ENCODE results near the gene KCNJ8.
"Not testable (repeated sequence)": the region's sequence is repeated elsewhere in the genome, so short reads cannot be mapped to it uniquely, and the experiment has no call there.

Gene KCNJ8

DNA sequence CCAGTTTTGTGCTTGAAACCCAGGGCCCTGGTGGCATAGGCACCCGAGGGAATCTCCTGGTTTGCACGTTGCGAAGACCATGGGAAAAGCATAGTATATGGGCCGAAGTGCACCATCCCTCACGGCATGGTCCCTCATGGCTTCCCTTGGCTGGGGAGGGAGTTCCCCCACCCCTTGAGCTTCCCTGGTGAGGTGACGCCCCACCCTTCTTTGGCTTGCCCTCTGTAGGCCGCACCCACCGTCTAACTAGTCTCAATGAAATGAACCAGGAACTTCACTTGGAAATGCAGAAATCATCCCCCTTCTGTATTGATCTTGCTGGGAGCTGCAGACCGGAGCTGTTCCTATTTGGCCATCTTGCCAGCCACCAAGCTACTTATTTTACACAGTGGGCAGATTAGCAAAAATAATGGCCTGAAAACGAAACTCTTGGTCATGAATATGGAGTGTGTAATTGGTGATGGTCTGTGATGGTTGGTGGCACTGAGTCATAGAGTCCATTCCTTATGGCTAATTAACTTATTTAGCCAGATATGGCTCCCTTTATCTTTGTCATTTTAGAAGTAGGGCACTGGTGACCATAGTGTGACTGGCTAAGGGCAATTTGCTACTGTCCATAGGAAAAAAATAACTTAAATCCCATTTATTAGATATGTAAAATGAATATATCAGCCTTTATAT is 21.3 kb upstream of the KCNJ8 start:
- Histone ChIP-seq H3K36me3 (replicated peaks; ENCODE audit: insufficient read depth, low read length) (no peaks in the 10 kb centered on the region), H3K4me2 (ENCODE audit: low read depth, low read length) (no peak overlapping the region), H3K27me3 (replicated peaks; ENCODE audit: insufficient read depth, low read length) (no peaks in the 10 kb centered on the region), H3F3A (ENCODE audit: insufficient read depth, low read length) (no peaks in the 10 kb centered on the region), H3K9ac (ENCODE audit: low read length) (no peak overlapping the region), H4K20me1 (ENCODE audit: insufficient read depth, low read length) (no peaks in the 10 kb centered on the region), H3K9me2 (replicated peaks; ENCODE audit: insufficient read depth, low read length) (no peaks in the 10 kb centered on the region), H3K79me2 (ENCODE audit: low read length) (no peaks in the 10 kb centered on the region), H3K4me3 (ENCODE audit: low read length) (no peak overlapping the region), H3K4me1 (ENCODE audit: low read length) (no peaks in the 10 kb centered on the region), H2AFZ (ENCODE audit: low read length) (no peak overlapping the region), H3K9me3 (replicated peaks; ENCODE audit: insufficient read depth, low read length) (no peaks in the 10 kb centered on the region), H3K27ac (ENCODE audit: low read length) (no peak overlapping the region)
- TF ChIP-seq, protein P1, sequence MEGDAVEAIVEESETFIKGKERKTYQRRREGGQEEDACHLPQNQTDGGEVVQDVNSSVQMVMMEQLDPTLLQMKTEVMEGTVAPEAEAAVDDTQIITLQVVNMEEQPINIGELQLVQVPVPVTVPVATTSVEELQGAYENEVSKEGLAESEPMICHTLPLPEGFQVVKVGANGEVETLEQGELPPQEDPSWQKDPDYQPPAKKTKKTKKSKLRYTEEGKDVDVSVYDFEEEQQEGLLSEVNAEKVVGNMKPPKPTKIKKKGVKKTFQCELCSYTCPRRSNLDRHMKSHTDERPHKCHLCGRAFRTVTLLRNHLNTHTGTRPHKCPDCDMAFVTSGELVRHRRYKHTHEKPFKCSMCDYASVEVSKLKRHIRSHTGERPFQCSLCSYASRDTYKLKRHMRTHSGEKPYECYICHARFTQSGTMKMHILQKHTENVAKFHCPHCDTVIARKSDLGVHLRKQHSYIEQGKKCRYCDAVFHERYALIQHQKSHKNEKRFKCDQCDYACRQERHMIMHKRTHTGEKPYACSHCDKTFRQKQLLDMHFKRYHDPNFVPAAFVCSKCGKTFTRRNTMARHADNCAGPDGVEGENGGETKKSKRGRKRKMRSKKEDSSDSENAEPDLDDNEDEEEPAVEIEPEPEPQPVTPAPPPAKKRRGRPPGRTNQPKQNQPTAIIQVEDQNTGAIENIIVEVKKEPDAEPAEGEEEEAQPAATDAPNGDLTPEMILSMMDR (IDR thresholded peaks at IDR 0.05; ENCODE audit: low read length): no peak
- TF ChIP-seq EZH2phosphoT487 (IDR thresholded peaks at IDR 0.05; ENCODE audit: low read length) (no peak), EZH2 (optimal IDR thresholded peaks at IDR 0.05; ENCODE audit: low read depth, low read length) (no peak)
- no peak for DNase-seq

GRCh38 chr12:21794807-21795595 is 20.5 kb upstream of the KCNJ8 start:
- H3K9me3 ChIP-seq (replicated peaks; ENCODE audit: insufficient read depth, low read length); H3K4me3 ChIP-seq (ENCODE audit: low read length); H3F3A ChIP-seq (ENCODE audit: insufficient read depth, low read length); H3K9ac ChIP-seq (ENCODE audit: low read length); H4K20me1 ChIP-seq (ENCODE audit: insufficient read depth, low read length); H2AFZ ChIP-seq (ENCODE audit: low read length); H3K27ac ChIP-seq (ENCODE audit: low read length); H3K36me3 ChIP-seq (replicated peaks; ENCODE audit: insufficient read depth, low read length); H3K27me3 ChIP-seq (replicated peaks; ENCODE audit: insufficient read depth, low read length); DNase-seq; H3K9me2 ChIP-seq (replicated peaks; ENCODE audit: insufficient read depth, low read length); H3K4me2 ChIP-seq (ENCODE audit: low read depth, low read length); H3K79me2 ChIP-seq (ENCODE audit: low read length); H3K4me1 ChIP-seq (ENCODE audit: low read length): not testable (repeated sequence)

GRCh38 chr12:21789687-21790086 is 15.2 kb upstream of the KCNJ8 start:
- not testable (repeated sequence) for H3K4me3 ChIP-seq (ENCODE audit: low read length); H3K36me3 ChIP-seq (replicated peaks; ENCODE audit: insufficient read depth, low read length); H3F3A ChIP-seq (ENCODE audit: insufficient read depth, low read length); H3K79me2 ChIP-seq (ENCODE audit: low read length); H3K9me2 ChIP-seq (replicated peaks; ENCODE audit: insufficient read depth, low read length); H3K9ac ChIP-seq (ENCODE audit: low read length); DNase-seq; H3K4me2 ChIP-seq (ENCODE audit: low read depth, low read length); H2AFZ ChIP-seq (ENCODE audit: low read length); H4K20me1 ChIP-seq (ENCODE audit: insufficient read depth, low read length); H3K4me1 ChIP-seq (ENCODE audit: low read length); H3K27ac ChIP-seq (ENCODE audit: low read length); H3K27me3 ChIP-seq (replicated peaks; ENCODE audit: insufficient read depth, low read length); H3K9me3 ChIP-seq (replicated peaks; ENCODE audit: insufficient read depth, low read length)

GRCh38 chr12:21788089-21788983 is 13.8 kb upstream of the KCNJ8 start:
- TF ChIP-seq EZH2 (optimal IDR thresholded peaks at IDR 0.05; ENCODE audit: low read depth, low read length) (no peak), EZH2phosphoT487 (IDR thresholded peaks at IDR 0.05; ENCODE audit: low read length) (no peak)
- TF ChIP-seq, protein P1 (IDR thresholded peaks at IDR 0.05; ENCODE audit: low read length): no peak
- H3K4me2 ChIP-seq (ENCODE audit: low read depth, low read length): no peak overlapping the region
- H3K36me3 ChIP-seq (replicated peaks; ENCODE audit: insufficient read depth, low read length): no peaks in the 10 kb centered on the region
- no peaks in the 10 kb centered on the region for H3K9me3 ChIP-seq (replicated peaks; ENCODE audit: insufficient read depth, low read length)
- H3K27me3 ChIP-seq (replicated peaks; ENCODE audit: insufficient read depth, low read length): no peaks in the 10 kb centered on the region
- no peak overlapping the region for H3K9ac ChIP-seq (ENCODE audit: low read length)
- no peak overlapping the region for H3K4me3 ChIP-seq (ENCODE audit: low read length)
- no peaks in the 10 kb centered on the region for H4K20me1 ChIP-seq (ENCODE audit: insufficient read depth, low read length)
- H3F3A ChIP-seq (ENCODE audit: insufficient read depth, low read length): no peaks in the 10 kb centered on the region
- DNase-seq: no peak
- no peak overlapping the region for H3K27ac ChIP-seq (ENCODE audit: low read length)
- no peaks in the 10 kb centered on the region for H3K9me2 ChIP-seq (replicated peaks; ENCODE audit: insufficient read depth, low read length)
- H3K4me1 ChIP-seq (ENCODE audit: low read length): no peaks in the 10 kb centered on the region
- H2AFZ ChIP-seq (ENCODE audit: low read length): no peak overlapping the region
- H3K79me2 ChIP-seq (ENCODE audit: low read length): no peaks in the 10 kb centered on the region
